HG03521 (cell line): Measurements from ENCODE around the gene ZBTB22.
"Not testable (repeated sequence)": the region's sequence is repeated elsewhere in the genome, so short reads cannot be mapped to it uniquely, and the experiment has no call there.

Experiments used
- ATAC-seq: cut with Tn5 transposase; IDR thresholded peaks from one replicate; pipeline ENCODE4 v1.9.1; 2021; ENCODE audit warnings: mild to moderate bottlenecking, moderate library complexity; ENCODE audit not compliant: unreplicated experiment

ZBTB22 gene

DNA sequence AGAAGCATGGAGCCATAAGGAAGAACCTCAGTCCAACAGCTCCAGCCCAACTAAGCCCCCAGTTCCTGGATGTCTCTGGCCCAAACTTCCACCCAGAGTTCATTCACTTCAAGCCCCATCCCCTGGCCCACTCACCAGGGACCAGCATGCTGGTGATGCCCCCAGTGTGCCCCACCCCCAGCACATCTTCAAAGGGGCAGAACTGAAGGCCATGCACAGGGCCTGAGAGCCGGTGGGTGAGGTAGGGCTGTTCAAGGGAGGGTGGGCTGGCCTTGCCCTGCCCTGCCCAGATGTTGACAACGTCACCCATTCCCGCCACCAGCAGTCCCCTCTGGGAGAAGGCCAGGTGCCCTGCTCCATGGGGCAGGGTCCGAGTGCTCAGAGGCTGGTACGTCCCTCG, 37.0 kb downstream of the ZBTB22 start:
- ATAC-seq = no peak

DNA sequence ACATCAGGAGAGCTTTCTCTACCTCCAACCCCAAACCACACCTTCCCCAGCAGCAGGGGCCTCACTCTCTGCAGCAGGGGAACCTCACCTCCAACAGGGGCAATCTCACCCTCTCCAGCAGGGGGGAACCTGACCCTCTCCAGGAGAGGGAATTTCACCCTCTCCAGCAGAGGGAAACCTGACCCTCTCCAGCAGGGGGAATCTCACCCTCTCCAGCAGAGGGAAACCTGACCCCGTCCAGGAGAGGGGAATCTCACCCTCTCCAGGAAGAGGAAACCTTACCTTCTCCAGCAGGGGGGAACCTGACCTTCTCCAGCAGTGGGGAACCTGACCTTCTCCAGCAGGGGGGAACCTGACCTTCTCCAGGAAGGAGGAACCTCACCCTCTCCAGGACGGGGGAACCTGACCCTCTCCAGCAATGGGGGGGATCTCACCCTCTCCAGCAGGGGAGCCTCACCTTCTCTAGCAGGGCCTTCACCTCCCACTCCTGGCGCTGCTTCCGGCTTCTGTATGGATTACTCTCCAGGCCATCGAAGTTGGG, 37.5 kb downstream of the ZBTB22 start:
- no peak for ATAC-seq

DNA sequence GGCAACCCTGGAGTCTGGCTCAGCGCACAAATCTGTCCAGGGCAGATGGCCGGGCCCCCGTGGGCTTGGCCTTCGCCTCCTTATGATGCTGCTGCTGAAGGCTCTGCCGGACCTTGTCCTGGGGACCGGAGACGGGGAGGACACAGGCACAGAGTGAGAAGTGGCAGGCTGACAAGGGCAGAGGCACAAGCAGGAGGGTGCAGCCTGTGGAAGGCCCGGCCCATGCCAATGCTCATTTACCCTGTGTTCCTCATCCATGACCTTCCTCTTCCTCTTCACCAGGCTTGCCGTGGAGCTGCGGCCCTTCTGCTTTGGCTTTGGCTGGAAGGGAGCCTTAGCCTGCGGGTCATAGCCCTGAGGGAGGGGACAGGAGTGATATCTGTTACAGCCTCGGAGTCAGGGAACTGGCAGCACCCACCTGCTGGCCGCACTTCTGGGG, 38.3 kb downstream of the ZBTB22 start:
- no peak for ATAC-seq

DNA sequence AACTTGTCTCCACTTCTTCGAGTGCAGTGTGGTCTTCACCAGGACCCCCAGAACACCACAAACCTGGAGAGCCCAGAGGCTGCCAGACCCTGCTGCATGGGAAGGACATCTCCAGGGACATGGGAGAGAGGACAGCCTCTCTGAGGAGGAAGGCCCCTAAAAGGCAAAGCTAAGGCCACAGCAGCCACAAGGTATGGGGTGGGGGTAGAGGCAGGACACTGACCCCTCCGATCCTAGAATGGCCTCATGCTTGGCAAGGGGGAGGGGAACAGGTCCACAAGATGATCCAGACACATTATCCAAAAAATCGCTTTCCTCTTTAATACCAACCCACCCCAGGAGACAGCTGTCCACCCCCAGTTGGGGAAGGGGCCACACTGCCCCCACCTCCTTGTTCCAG, 38.7 kb downstream of the ZBTB22 start:
- ATAC-seq = no peak

DNA sequence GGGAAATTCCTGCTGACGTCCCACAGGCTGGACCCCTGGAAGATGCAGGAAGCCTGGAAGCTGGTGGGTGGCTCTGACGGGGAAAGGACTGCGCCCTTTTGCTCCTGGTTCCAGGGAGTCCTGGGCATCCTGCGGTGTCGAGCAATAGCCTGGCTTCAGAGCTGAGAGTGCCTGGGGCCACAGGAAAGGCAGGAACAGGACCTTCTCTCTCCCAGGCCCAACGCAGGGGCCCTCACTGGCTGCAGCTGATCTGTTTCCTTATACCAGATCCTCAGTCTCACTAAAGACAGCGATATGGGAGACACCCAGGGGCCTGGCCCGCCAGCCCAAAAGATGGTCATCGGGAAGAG, 39.2 kb downstream of the ZBTB22 start:
- no peak for ATAC-seq

DNA sequence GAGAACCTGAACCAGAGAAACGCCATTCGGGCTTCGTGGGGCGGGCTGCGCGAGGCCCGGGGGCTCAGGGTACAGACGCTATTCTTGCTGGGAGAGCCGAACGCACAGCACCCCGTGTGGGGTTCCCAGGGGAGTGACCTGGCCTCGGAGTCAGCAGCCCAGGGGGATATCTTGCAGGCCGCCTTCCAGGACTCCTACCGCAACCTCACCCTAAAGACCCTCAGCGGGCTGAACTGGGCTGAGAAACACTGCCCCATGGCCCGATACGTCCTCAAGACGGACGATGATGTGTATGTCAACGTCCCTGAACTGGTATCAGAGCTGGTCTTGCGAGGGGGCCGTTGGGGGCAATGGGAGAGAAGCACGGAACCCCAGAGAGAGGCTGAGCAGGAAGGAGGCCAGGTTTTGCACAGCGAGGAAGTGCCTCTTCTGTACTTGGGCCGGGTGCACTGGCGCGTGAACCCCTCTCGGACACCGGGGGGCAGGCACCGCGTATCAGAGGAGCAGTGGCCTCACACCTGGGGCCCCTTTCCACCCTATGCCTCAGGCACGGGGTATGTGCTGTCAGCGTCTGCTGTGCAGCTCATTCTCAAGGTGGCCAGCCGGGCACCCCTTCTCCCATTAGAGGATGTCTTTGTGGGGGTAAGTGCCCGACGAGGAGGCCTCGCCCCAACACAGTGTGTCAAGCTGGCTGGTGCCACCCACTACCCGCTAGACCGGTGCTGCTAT, 39.7 kb downstream of the ZBTB22 start:
- no peak for ATAC-seq

DNA sequence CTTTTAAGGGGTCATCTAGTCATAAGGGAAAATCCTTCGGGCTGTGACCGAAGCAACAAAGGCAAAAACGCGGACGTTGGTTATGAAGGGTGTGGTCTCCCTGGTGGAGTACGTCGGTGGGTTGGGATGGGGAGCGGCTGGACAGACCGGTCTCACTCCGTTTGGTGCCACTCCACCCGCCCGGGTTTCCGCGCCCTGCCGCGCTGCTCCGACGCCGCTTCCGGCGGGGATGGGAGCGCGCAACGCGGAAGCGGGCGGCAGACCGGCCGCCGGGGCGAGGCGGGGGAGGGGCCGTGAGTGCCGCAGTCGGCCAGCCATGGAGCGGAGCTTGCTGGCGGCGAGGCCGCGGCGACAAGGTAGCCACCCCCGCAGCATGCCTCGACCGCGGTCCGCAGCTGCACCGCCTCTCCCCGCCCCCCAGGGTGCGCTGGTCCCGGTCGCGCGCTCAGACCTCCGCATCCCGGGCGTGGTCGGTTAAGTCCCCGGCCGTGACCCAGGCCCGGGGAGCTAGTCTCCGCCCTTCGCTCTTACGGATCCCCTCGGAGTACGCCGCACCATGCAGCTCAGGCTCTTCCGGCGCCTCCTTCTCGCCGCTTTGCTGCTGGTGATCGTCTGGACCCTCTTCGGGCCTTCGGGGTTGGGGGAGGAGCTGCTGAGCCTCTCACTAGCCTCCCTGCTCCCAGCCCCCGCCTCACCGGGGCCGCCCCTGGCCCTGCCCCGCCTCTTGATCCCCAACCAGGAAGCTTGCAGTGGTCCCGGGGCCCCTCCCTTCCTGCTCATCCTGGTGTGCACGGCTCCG, 40.5 kb downstream of the ZBTB22 start, which contains the start of gene B3GALT4:
B3GALT4 (plus strand) TSS at position 260 of the 799 bp plus-strand sequence; CDS start at position 557, 297 bp downstream.
- peak; percentile 50 for ATAC-seq

DNA sequence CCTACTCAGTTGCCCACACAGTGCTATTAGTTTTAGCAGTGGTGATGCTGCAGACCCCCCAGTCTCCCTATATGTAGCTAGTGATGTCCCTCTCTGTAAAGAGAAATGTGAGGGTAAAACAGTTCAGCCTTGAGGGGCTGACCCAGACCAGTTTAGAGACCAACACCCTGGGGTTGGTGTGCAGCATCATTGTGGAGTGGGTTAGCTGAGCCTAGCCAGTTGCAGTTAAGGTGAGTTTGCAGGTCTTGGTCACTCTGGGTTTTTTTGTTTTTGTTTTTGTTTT, 41.0 kb downstream of the ZBTB22 start:
- ATAC-seq = no peak

DNA sequence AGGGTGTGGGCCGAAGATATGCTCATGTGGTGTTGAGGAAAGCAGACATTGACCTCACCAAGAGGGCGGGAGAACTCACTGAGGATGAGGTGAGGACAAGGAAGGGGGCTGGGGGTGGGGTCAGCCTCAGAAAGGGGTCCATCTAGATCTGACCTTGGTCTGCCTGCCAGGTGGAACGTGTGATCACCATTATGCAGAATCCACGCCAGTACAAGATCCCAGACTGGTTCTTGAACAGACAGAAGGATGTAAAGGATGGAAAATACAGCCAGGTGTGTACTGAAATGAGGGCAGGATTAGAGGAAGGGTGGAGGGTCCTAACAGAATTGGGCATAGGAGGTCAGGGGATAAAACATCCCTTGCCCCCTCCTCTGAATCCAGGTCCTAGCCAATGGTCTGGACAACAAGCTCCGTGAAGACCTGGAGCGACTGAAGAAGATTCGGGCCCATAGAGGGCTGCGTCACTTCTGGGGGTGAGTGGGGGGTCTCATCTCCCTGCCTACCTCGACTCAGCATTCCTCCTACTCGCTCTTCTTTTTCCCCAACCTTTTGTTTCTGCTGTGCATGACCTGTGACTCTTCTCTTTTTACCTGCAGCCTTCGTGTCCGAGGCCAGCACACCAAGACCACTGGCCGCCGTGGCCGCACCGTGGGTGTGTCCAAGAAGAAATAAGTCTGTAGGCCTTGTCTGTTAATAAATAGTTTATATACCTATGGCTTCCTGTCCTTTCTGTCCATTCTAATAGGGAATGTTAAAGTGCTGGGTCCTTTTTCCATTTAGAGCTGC, 41.6 kb downstream of the ZBTB22 start:
- ATAC-seq = not testable (repeated sequence)

DNA sequence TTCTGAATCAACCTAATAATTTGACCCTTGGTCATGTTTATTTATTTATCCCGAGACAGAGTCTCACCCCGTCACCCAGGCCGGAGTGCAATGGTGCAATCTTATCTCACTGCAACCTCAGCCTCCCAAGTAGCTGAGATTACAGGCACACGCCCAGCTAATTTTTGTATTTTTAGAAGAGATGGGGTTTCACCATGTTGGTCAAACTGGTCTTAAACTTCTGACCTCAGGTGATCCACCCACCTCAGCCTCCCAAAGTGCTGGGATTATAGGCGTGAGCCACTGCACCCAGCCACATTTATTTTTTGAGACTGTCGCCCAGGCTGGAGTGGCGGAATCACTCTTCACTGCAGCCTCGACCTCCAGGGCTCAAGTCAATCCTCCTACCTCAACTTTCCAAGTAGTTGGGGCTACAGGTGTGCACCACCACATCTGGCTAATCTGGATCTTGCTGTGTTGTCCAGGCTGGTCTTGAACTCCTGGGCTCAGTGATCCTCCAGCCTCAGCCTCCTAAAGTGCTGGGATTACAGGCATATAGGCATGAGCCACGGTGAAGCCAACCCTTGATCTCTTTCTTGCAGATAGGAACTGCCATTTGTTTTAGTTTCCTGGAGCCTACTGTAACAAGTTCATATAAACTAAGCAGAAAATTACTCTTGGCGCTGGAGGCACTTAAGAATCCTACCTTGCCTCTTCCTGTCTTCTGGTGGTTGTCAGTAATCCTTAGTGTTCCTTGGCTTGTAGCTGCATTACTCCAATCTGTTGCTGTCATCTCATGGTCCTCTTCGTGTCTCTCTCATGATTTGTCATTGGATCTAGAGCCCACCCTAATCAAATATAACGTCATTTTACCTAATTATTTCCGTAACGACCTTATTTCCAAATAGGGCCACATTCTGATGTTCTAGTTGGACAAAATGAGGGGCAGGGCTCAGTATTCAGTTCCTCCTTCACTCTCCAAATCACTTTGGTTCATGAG, 43.3 kb downstream of the ZBTB22 start:
- ATAC-seq = no peak

DNA sequence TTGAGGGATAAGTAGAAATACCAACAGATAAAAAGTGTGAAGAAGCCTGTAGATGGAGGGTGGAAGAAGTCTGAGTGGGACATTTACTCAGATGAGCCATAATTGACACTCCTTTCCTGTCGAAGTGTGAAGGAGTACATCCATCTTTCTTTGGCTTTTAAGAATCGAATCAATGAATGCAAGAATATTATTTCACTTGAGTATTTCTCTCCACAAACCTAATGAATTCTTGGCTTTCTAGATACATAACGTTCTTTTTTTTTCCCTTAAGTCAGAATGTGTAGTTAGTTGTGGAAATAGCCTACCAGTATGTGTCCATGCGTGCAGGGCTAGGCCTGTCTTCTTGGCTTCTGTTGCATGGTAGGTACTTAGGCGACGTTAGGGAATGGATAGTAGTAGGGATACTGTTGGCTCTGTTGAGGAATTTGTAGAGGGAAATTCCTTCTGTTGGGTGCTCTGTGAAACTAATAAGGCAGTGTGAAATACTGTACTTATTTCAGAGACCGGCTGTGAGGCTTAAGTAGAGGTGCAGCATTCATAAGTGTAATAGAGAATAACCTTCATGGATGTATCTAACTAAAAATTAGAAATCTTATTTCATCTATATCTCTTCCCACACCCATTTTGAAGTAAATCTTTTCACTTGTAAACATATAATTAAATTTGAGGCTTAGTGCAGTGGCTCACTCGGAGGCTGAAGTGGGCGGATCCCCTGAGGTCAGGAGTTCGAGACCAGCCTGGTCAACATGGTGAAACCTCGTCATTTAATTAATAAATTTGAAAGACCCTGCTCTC, 44.2 kb downstream of the ZBTB22 start:
- ATAC-seq = no peak

DNA sequence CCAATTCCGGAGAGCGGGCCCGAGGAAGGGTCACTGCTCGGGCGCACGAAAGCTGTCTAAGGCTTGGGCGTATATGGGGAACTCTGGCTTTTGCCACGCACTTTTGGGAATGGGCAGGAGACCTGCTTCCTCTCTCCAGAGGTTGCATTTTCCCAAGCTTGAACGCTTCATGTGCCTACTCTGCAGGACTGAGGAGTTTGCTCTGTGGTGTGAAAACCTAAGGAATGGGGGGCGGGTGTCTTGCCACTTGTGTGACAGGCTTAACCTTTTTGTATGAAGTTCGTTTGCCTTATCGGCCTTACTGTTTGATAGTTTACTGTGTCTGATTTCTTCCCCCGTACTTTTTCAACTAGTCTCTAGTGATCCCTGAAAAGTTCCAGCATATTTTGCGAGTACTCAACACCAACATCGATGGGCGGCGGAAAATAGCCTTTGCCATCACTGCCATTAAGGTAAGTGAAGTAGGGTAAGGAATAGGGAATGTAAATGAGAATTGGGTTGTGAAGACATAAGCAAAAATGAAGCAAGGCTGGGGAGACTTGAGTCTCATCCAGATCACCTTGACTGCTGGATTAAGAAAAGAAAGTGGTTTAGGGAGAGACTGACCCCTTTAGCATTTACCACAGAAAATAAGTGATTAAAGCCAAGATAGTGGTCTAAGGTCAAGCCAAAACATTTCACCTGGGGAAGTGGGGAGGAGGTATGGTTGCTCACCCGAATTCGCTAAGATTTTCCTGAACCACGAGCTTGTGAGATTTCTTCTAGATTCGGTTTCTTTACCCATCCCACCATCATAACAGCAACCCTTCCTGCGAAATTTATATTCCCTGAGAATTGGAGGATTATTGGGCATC, 45.0 kb downstream of the ZBTB22 start:
- no peak for ATAC-seq

DNA sequence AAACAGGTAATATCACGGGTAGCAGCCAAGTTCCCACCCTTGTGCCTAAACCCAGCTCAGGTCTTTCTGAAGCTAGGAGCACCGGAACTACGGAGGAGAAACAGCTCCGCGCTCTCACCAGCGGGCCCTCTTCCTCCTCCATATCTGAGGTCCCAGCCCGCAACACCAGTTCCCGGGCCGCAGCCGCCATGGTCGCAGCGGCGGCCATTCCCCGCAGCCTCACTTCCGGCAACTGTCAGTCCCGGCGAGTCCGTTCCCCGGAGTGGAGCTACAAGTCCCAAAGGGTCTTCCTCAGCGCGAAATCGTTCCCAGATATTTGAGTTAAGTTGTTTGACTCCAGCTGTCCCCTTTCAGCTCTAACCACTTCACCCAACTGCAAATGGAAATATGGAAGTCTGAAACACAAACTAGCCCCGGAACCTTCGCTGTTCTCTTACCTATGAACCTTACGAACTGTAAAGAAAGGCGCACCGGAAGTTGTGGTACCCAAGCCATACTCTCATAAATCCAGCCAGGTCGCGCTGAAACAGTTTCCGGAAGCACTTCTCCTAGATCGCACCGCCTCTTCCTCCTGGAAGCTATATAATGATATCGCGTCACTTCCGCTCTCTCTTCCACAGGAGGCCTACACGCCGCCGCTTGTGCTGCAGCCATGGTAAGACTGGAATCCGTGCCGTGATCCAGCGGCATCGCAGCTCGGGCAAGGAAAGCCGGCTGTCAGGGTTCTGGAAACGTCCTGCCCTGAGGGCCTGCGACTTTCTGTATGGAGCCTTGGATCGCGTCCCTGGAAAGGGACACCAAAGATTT, 45.9 kb downstream of the ZBTB22 start, which contains the start of the genes RPS18 and VPS52:
RPS18 (plus strand) TSS at position 608 of the 807 bp plus-strand sequence; CDS start at position 653, 45 bp downstream.
VPS52 (minus strand) TSS at position 409 of the 807 bp plus-strand sequence; CDS start at position 208, 201 bp downstream.
- peak; percentile 67 for ATAC-seq

DNA sequence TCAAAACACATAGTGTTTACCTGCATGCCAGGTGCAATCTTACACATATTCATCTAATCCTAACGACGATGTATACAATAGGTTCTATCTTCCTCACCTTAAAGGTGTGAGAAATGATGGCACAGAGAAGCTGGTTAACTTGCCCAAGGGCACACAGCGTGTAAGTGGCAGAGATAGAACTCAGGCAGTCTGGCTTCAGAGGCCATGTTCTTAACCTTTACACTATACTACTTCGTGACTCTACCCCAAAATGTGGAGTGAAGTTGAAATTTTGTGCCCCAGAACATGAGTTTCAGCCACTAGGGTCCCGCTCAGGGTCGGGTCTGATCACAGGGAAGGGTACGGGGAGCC, 46.5 kb downstream of the ZBTB22 start:
- ATAC-seq = no peak
